ENCODE results near the gene EMP1.
"Not testable (repeated sequence)": the region's sequence is repeated elsewhere in the genome, so short reads cannot be mapped to it uniquely, and the experiment has no call there.

The EMP1 gene

DNA sequence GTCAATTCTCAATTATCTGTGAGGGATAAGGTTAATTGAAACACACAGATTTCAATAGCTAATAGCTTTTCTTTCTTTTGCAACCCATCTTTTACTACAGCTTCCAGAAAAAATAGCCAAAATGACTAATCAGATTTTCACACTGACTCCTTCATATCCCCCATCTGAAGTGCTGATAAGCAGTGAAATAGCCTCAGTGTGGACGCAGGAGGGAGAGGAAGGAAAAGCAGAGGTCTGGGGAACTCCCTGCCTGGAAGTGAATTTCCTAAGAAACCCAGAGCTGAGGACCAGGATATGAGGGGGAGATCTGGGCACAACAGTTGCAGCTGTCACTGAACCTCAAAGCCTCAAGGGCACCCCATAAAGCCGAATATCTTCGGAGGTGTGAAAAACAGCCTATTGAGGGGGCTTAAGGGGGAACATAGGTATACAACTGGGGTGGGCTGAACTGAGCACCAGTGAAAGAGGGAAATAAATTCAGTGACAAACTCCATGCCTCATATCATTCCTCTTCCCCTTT is 60.9 kb downstream of the EMP1 start:
- no peak for DNase-seq

DNA sequence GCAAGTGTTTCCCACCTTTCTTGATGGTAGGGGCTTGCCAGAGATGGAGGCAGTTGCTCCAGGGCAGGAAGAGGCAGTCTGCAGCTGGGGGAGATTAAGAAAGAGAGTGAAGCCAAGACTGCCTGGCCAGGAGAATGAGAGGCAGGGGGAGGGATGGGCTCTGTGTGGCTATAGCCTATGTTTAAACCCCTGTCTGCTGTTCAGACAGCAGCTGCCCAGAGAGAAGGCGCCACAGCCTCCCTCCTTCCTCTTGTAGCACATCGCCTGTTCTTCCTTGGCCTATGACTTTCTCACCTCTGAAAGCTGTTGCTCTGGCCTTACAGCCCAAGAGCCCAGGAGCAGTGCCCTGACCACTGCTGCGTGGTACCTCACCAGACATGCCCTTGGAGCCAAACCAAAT is 61.7 kb downstream of the EMP1 start:
- peak; percentile 89 for DNase-seq

More for the DNA sequence above, 60.9 kb downstream of the EMP1 start:
- H3K79me2 ChIP-seq (ENCODE audit: control insufficient read depth, insufficient read depth, low read length) = no peaks in the 10 kb centered on the region
- peak overlapping the region; percentile 17 for H2AK5ac ChIP-seq (ENCODE audit: low read length)
- peak overlapping the region; percentile 82 for H3K18ac ChIP-seq (ENCODE audit: low read length)
- peak overlapping the region; percentile 75 for H2BK120ac ChIP-seq (ENCODE audit: low read depth, low read length)
- H3K56ac ChIP-seq (ENCODE audit: low read length) = peak overlapping the region; percentile 75
- no peaks in the 10 kb centered on the region for H3K27me3 ChIP-seq (ENCODE audit: insufficient read depth, low read length, poor library complexity)
- H4K5ac ChIP-seq (ENCODE audit: low read length) = peak overlapping the region; percentile 50
- no peaks in the 10 kb centered on the region for H3K36me3 ChIP-seq (ENCODE audit: control insufficient read depth, insufficient read depth, low read length)
- H3K9ac ChIP-seq (ENCODE audit: low read length) = peak overlapping the region; percentile 56
- peaks cover 29% of the 10 kb centered on the region for H3K4me1 ChIP-seq (ENCODE audit: control insufficient read depth, low read depth, low read length)
- H3K4ac ChIP-seq (ENCODE audit: low read depth, low read length) = peak overlapping the region; percentile 58
- no peaks in the 10 kb centered on the region for H3K79me1 ChIP-seq (ENCODE audit: low read length)
- WGBS (ENCODE audit: extremely low coverage, insufficient coverage, low lambda C conversion rate) = no CpG with 5 or more reads among the region's 3 CpGs
- H4K8ac ChIP-seq (ENCODE audit: low read depth, low read length) = no peak overlapping the region
- peak overlapping the region; percentile 78 for H3K27ac ChIP-seq (ENCODE audit: low read depth, low read length)
- peak overlapping the region; percentile 65 for H2BK15ac ChIP-seq (replicated peaks; ENCODE audit: low read depth)
- no peak overlapping the region for H3K23ac ChIP-seq (ENCODE audit: low read length)
- H3K4me2 ChIP-seq (ENCODE audit: low read length) = no peak overlapping the region
- H3K4me3 ChIP-seq (ENCODE audit: low read length) = no peak overlapping the region
- peak overlapping the region; percentile 99 for H2BK5ac ChIP-seq (ENCODE audit: low read length)

DNA sequence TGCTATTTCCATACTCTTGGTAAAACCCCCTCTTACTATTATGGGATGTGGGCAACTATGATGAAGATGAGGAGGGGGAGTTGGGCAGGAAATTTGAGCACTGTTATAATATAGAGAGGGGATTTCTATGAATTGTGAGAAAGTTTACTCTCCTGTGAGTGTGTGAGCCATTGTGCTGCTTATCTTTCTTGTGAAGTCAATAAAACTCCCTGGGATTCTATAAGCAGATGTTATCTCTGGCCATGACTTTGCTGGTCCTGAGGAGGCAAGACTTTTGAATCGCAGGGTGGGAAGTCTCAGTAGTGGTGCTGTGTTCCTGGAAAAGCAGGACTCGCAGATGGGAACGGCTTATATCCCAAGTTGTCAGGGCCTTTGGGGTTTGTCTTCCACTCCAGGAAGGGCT is 62.2 kb downstream of the EMP1 start:
- Histone ChIP-seq H3K79me1 (ENCODE audit: low read length) (no peaks in the 10 kb centered on the region), H2AK5ac (ENCODE audit: low read length) (no peak overlapping the region), H3K4me3 (ENCODE audit: low read length) (no peak overlapping the region), H3K23ac (ENCODE audit: low read length) (no peak overlapping the region), H3K18ac (ENCODE audit: low read length) (peak overlapping the region; percentile 88), H3K27ac (ENCODE audit: low read depth, low read length) (peak overlapping the region; percentile 68), H3K56ac (ENCODE audit: low read length) (peak overlapping the region; percentile 79), H3K4ac (ENCODE audit: low read depth, low read length) (peak overlapping the region; percentile 57), H3K4me1 (ENCODE audit: control insufficient read depth, low read depth, low read length) (peaks cover 29% of the 10 kb centered on the region), H3K79me2 (ENCODE audit: control insufficient read depth, insufficient read depth, low read length) (no peaks in the 10 kb centered on the region), H3K4me2 (ENCODE audit: low read length) (peak overlapping the region; percentile 1), H2BK15ac (replicated peaks; ENCODE audit: low read depth) (no peak overlapping the region), H3K36me3 (ENCODE audit: control insufficient read depth, insufficient read depth, low read length) (no peaks in the 10 kb centered on the region), H3K9ac (ENCODE audit: low read length) (no peak overlapping the region), H2BK5ac (ENCODE audit: low read length) (peak overlapping the region; percentile 95), H3K27me3 (ENCODE audit: insufficient read depth, low read length, poor library complexity) (no peaks in the 10 kb centered on the region), H4K5ac (ENCODE audit: low read length) (no peak overlapping the region), H2BK120ac (ENCODE audit: low read depth, low read length) (peak overlapping the region; percentile 46), H4K8ac (ENCODE audit: low read depth, low read length) (no peak overlapping the region)
- peak; percentile 88 for DNase-seq
- WGBS (ENCODE audit: extremely low coverage, insufficient coverage, low lambda C conversion rate) = no CpG with 5 or more reads among the region's 3 CpGs

More for the DNA sequence above, 61.7 kb downstream of the EMP1 start:
- WGBS (ENCODE audit: extremely low coverage, insufficient coverage, low lambda C conversion rate) = no CpG with 5 or more reads among the region's 3 CpGs
- H3K36me3 ChIP-seq (ENCODE audit: control insufficient read depth, insufficient read depth, low read length) = no peaks in the 10 kb centered on the region
- H3K4me2 ChIP-seq (ENCODE audit: low read length) = no peak overlapping the region
- H3K23ac ChIP-seq (ENCODE audit: low read length) = no peak overlapping the region
- H2BK5ac ChIP-seq (ENCODE audit: low read length) = peak overlapping the region; percentile 99
- H3K4me3 ChIP-seq (ENCODE audit: low read length) = no peak overlapping the region
- peak overlapping the region; percentile 46 for H2BK120ac ChIP-seq (ENCODE audit: low read depth, low read length)
- H3K9ac ChIP-seq (ENCODE audit: low read length) = peak overlapping the region; percentile 13
- H4K5ac ChIP-seq (ENCODE audit: low read length) = no peak overlapping the region
- no peak overlapping the region for H2BK15ac ChIP-seq (replicated peaks; ENCODE audit: low read depth)
- no peaks in the 10 kb centered on the region for H3K27me3 ChIP-seq (ENCODE audit: insufficient read depth, low read length, poor library complexity)
- peaks cover 29% of the 10 kb centered on the region for H3K4me1 ChIP-seq (ENCODE audit: control insufficient read depth, low read depth, low read length)
- peak overlapping the region; percentile 56 for H3K4ac ChIP-seq (ENCODE audit: low read depth, low read length)
- H3K27ac ChIP-seq (ENCODE audit: low read depth, low read length) = peak overlapping the region; percentile 68
- peak overlapping the region; percentile 88 for H3K18ac ChIP-seq (ENCODE audit: low read length)
- H3K79me1 ChIP-seq (ENCODE audit: low read length) = no peaks in the 10 kb centered on the region
- H3K79me2 ChIP-seq (ENCODE audit: control insufficient read depth, insufficient read depth, low read length) = no peaks in the 10 kb centered on the region
- H4K8ac ChIP-seq (ENCODE audit: low read depth, low read length) = no peak overlapping the region
- H3K56ac ChIP-seq (ENCODE audit: low read length) = peak overlapping the region; percentile 79
- no peak overlapping the region for H2AK5ac ChIP-seq (ENCODE audit: low read length)

DNA sequence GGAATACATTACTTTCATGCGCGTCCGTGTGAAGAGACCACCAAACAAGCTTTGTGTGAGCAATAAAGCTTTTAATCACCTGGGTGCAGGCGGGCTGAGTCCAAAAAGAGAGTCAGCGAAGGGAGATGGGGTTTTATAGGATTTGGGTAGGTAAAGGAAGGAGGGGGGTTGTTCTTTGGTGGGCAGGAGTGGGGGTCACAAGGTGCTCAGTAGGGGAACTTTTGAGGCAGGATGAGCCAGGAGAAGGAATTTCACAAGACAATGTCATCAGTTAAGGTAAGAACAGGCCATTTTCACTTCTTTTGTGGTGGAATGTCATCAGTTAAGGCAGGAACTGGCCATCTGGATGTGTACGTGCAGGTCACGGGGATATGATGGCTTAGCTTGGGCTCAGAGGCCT is 63.1 kb downstream of the EMP1 start:
- DNase-seq = peak; percentile 69
- H2BK5ac ChIP-seq (ENCODE audit: low read length); H3K4me3 ChIP-seq (ENCODE audit: low read length); H3K4ac ChIP-seq (ENCODE audit: low read depth, low read length); H2BK120ac ChIP-seq (ENCODE audit: low read depth, low read length); H3K79me1 ChIP-seq (ENCODE audit: low read length); H4K8ac ChIP-seq (ENCODE audit: low read depth, low read length); H3K9ac ChIP-seq (ENCODE audit: low read length); H3K79me2 ChIP-seq (ENCODE audit: control insufficient read depth, insufficient read depth, low read length); H4K5ac ChIP-seq (ENCODE audit: low read length); H3K4me2 ChIP-seq (ENCODE audit: low read length); H2BK15ac ChIP-seq (replicated peaks; ENCODE audit: low read depth); H3K23ac ChIP-seq (ENCODE audit: low read length); H2AK5ac ChIP-seq (ENCODE audit: low read length); H3K36me3 ChIP-seq (ENCODE audit: control insufficient read depth, insufficient read depth, low read length); H3K27me3 ChIP-seq (ENCODE audit: insufficient read depth, low read length, poor library complexity): not testable (repeated sequence)
- peak overlapping the region; percentile 75 for H3K27ac ChIP-seq (ENCODE audit: low read depth, low read length)
- whole genome bisulfite sequencing (ENCODE audit: extremely low coverage, insufficient coverage, low lambda C conversion rate) = no CpG with 5 or more reads among the region's 7 CpGs
- peak overlapping the region; percentile 86 for H3K18ac ChIP-seq (ENCODE audit: low read length)
- peak overlapping the region; percentile 49 for H3K56ac ChIP-seq (ENCODE audit: low read length)
- H3K4me1 ChIP-seq (ENCODE audit: control insufficient read depth, low read depth, low read length) = peaks cover 29% of the 10 kb centered on the region

DNA sequence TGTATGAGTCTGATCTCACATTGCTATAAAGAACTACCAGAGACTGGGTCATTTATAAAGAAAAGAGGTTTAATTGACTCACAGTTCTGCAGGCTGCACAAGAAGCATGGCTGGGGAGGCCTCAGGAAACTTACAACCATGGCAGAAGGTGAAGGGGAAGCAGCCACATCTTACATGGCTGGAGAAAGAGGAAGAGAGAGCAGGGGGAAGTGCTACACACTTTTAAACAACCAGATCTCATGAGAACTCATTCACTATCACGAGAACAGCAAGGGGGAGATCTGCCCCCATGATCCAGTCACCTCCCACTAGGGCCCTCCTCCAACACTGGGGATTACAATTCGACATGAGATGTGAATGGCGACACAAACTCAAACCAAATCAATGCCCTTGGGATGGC is 71.3 kb downstream of the EMP1 start:
- H2AK5ac ChIP-seq (ENCODE audit: low read length); H2BK120ac ChIP-seq (ENCODE audit: low read depth, low read length); H3K18ac ChIP-seq (ENCODE audit: low read length); H3K9ac ChIP-seq (ENCODE audit: low read length); H3K4ac ChIP-seq (ENCODE audit: low read depth, low read length); DNase-seq; H3K4me2 ChIP-seq (ENCODE audit: low read length); H2BK5ac ChIP-seq (ENCODE audit: low read length); H4K5ac ChIP-seq (ENCODE audit: low read length); H2BK15ac ChIP-seq (replicated peaks; ENCODE audit: low read depth); H3K27ac ChIP-seq (ENCODE audit: low read depth, low read length); H3K4me3 ChIP-seq (ENCODE audit: low read length); H3K36me3 ChIP-seq (ENCODE audit: control insufficient read depth, insufficient read depth, low read length); H3K4me1 ChIP-seq (ENCODE audit: control insufficient read depth, low read depth, low read length); H3K27me3 ChIP-seq (ENCODE audit: insufficient read depth, low read length, poor library complexity); H3K79me1 ChIP-seq (ENCODE audit: low read length); H4K8ac ChIP-seq (ENCODE audit: low read depth, low read length); H3K79me2 ChIP-seq (ENCODE audit: control insufficient read depth, insufficient read depth, low read length); H3K23ac ChIP-seq (ENCODE audit: low read length); H3K56ac ChIP-seq (ENCODE audit: low read length): not testable (repeated sequence)
- WGBS (ENCODE audit: extremely low coverage, insufficient coverage, low lambda C conversion rate) = no CpG with 5 or more reads among the region's 3 CpGs

DNA sequence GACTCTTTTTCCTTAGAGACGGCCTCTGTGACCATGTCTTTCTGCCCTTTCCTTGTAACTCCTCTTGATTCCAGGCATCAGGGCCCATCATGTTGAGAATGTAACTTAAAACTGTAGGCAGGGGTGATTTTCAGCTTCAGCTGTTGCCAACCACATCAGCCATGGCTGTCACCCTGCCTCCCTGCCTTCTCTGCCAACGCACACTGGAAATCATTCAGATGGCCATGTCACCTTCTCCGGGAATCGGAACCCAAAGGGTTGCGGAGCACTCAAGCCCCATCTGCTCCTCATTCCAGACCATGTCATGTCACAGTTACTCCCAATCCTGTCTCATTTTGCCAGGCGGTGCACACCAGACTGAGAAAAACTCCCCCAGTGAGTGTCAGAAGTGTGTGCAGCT is 72.1 kb downstream of the EMP1 start:
- H3K79me1 ChIP-seq (ENCODE audit: low read length) = no peaks in the 10 kb centered on the region
- H3K23ac ChIP-seq (ENCODE audit: low read length) = no peak overlapping the region
- H4K8ac ChIP-seq (ENCODE audit: low read depth, low read length) = no peak overlapping the region
- no peak for DNase-seq
- H2AK5ac ChIP-seq (ENCODE audit: low read length) = no peak overlapping the region
- no peaks in the 10 kb centered on the region for H3K36me3 ChIP-seq (ENCODE audit: control insufficient read depth, insufficient read depth, low read length)
- no peak overlapping the region for H3K56ac ChIP-seq (ENCODE audit: low read length)
- H3K4me2 ChIP-seq (ENCODE audit: low read length) = no peak overlapping the region
- no peak overlapping the region for H2BK5ac ChIP-seq (ENCODE audit: low read length)
- no peak overlapping the region for H4K5ac ChIP-seq (ENCODE audit: low read length)
- peaks cover 2% of the 10 kb centered on the region for H3K4me1 ChIP-seq (ENCODE audit: control insufficient read depth, low read depth, low read length)
- no peak overlapping the region for H3K27ac ChIP-seq (ENCODE audit: low read depth, low read length)
- no peak overlapping the region for H3K4me3 ChIP-seq (ENCODE audit: low read length)
- no CpG with 5 or more reads among the region's 6 CpGs for WGBS (ENCODE audit: extremely low coverage, insufficient coverage, low lambda C conversion rate)
- H3K79me2 ChIP-seq (ENCODE audit: control insufficient read depth, insufficient read depth, low read length) = no peaks in the 10 kb centered on the region
- H3K27me3 ChIP-seq (ENCODE audit: insufficient read depth, low read length, poor library complexity) = no peaks in the 10 kb centered on the region
- no peak overlapping the region for H3K4ac ChIP-seq (ENCODE audit: low read depth, low read length)
- H2BK120ac ChIP-seq (ENCODE audit: low read depth, low read length) = no peak overlapping the region
- no peak overlapping the region for H2BK15ac ChIP-seq (replicated peaks; ENCODE audit: low read depth)
- H3K9ac ChIP-seq (ENCODE audit: low read length) = no peak overlapping the region
- no peak overlapping the region for H3K18ac ChIP-seq (ENCODE audit: low read length)

All from mesendoderm (in vitro differentiated cells).